Measurements from ENCODE around the gene CHAC2.
A peak's percentile ranks its signal among the peaks of the same experiment; 100 is the strongest.

CHAC2 gene

DNA sequence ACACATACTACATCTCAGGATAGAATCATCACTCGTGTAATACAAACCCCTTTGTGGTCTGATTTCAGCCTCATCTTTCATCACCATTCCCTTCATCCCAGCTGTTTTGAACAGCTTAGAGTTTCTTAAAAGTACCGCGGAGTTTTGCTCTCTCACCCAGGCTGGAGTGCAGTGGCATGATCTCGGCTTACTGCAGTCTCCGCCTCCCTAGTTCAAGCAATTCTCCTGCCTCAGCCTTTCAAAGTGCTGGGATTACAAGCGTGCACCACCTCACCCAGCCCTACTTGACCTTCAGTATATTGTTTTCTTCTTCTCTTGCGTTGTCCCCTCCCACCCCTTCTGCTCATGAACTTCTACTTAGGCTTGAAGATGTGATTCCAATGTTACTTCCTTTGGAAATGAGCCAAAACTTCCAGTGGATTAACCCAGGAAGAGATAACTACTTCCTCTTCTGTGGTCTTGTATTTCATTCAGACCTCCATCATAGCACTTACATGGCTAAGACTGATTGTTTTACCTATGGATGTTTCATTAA is 35.1 kb downstream of the CHAC2 start:
- TF ChIP-seq, protein P1, sequence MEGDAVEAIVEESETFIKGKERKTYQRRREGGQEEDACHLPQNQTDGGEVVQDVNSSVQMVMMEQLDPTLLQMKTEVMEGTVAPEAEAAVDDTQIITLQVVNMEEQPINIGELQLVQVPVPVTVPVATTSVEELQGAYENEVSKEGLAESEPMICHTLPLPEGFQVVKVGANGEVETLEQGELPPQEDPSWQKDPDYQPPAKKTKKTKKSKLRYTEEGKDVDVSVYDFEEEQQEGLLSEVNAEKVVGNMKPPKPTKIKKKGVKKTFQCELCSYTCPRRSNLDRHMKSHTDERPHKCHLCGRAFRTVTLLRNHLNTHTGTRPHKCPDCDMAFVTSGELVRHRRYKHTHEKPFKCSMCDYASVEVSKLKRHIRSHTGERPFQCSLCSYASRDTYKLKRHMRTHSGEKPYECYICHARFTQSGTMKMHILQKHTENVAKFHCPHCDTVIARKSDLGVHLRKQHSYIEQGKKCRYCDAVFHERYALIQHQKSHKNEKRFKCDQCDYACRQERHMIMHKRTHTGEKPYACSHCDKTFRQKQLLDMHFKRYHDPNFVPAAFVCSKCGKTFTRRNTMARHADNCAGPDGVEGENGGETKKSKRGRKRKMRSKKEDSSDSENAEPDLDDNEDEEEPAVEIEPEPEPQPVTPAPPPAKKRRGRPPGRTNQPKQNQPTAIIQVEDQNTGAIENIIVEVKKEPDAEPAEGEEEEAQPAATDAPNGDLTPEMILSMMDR (IDR thresholded peaks at IDR 0.05; ENCODE audit: insufficient read depth, low read depth, low read length, missing control alignments), result no peak
- DNase-seq (ENCODE audit: low read depth), result no peak
- H3K4me3 ChIP-seq (ENCODE audit: low read length), result no peak overlapping the region

DNA sequence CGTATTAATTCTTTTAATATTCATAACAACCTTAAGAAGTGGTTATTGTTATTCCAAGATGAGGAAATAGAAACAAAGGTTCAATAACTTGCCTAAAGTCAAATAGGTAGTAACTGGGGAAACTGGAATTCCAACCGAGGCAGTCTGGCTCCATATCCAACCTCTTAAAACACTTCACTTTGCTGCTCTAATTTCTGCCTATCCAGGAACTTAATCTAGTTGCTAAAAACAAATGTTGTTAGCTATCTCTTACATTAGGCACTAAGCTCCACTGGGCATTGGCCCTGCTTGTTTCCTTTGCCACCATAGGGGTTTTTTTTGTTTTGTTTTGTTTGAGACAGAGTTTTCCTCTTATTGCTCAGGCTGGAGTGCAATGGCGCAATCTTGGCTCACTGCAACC is 44.0 kb downstream of the CHAC2 start:
- DNase-seq (ENCODE audit: low read depth), result no peak
- TF ChIP-seq, protein P1 (IDR thresholded peaks at IDR 0.05; ENCODE audit: insufficient read depth, low read depth, low read length, missing control alignments), result no peak
- no peak overlapping the region for H3K4me3 ChIP-seq (ENCODE audit: low read length)

DNA sequence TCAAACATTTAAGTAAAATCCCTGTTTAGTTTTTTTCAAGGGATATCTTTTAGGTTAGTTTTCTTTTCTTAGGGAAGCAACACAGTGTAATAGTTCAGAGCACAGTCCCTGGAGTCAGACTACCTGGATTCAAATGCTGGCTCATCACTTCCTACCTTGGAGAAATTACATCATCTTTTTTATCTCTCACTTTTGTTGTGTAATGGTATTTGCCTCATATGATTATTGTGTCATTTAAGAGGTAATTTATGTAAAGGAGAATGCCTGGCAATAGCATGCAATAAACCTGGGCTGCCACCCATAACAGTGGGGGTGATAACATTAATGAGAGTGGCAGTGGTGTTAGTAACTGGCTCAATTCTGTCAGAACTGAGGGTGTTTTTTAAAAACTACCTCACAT is 45.5 kb downstream of the CHAC2 start:
- TF ChIP-seq, protein P1 (IDR thresholded peaks at IDR 0.05; ENCODE audit: insufficient read depth, low read depth, low read length, missing control alignments), result no peak
- H3K4me3 ChIP-seq (ENCODE audit: low read length), result no peak overlapping the region
- peak; percentile 67 for DNase-seq (ENCODE audit: low read depth)

DNA sequence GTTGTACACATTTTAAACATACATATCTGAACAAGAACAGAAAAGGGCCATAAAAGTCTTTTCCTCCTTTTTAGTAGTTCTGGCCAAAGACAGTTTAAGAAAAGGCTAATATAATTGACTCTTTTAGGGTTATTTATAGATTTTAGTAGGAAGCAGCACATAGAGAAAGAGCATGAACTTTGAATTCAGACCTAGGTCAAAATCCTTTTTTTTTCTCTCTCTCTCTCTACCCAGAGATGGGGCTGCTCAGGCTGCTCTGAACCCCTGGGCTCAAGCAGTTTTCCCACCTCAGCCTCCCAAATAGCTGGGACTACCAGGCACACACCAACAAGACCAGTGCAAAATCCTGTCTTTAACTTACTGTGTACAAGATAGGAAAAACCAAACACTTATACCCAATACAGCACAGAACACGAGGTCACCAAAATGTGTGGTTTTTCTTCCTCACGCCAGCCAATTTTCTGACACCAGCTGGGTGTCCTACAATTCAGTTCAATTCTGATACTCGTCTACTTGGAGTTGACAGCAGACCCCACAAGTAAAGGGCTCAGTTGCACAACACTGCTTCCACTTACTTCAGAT is 51.3 kb downstream of the CHAC2 start:
- TF ChIP-seq, protein P1 (IDR thresholded peaks at IDR 0.05; ENCODE audit: insufficient read depth, low read depth, low read length, missing control alignments), result no peak
- DNase-seq (ENCODE audit: low read depth), result no peak

DNA sequence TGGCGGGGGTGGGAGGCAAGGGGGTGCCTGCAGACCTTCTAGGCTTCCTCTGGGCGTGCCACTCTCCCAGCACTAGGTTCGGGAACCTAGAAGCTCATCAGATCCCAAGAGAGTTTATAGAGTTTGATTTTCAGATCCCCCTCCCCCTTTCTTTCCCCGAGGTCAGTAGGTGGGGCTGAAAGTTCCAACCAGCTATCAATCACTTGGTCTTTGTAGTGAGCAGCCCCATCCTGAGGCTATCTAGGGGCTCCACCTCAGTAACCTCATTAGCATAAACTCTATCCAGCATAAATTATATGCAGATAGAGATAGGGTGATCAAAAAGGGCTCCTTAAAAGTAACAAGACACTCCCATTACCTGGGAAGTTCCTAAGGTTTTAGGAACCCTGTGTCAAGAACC is 52.0 kb downstream of the CHAC2 start:
- DNase-seq (ENCODE audit: low read depth), result no peak
- no peak overlapping the region for H3K4me3 ChIP-seq (ENCODE audit: low read length)
- TF ChIP-seq, protein P1 (IDR thresholded peaks at IDR 0.05; ENCODE audit: insufficient read depth, low read depth, low read length, missing control alignments), result no peak

More for the DNA sequence above, 51.3 kb downstream of the CHAC2 start:
- no peak overlapping the region for H3K4me3 ChIP-seq (ENCODE audit: low read length)

DNA sequence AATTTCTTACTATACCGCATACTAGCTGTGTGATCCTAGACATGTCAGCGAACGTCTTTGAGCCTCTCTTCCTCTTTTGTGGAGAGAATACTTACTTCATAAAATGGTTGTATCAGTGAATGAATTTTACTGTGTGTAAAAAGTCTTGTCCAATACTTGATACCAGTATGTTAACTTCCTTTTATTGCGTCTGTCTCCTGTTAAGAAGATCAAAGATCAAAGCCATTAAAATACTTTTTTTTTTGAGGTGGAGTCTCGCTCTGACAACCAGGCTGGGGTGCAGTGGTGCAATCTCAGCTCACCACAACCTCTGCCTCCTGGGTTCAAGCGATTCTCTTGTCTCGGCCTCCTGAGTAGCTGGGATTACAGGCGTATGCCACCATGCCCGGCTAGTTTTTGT is 52.4 kb downstream of the CHAC2 start:
- no peak overlapping the region for H3K4me3 ChIP-seq (ENCODE audit: low read length)
- TF ChIP-seq, protein P1 (IDR thresholded peaks at IDR 0.05; ENCODE audit: insufficient read depth, low read depth, low read length, missing control alignments), result no peak
- DNase-seq (ENCODE audit: low read depth), result no peak

DNA sequence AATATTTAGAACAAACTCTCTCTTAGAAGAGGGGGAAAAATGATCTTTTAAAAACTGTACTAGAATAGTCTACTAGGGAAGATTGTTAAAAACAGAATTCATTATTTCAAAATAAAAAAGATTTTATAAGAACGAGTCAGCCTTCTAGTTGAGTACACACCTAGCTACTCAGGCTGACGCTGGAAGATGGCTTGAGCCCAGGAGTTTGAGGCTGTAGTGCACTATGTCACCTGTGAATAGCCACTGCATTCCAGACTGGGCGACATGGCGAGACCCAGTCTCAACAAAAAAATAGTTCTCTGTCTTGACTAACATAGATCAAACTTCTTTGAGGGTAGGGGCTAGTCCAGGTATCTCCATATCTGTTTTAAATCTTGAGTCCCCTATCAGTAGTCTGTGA is 53.1 kb downstream of the CHAC2 start:
- TF ChIP-seq, protein P1 (IDR thresholded peaks at IDR 0.05; ENCODE audit: insufficient read depth, low read depth, low read length, missing control alignments), result no peak
- H3K4me3 ChIP-seq (ENCODE audit: low read length), result no peak overlapping the region
- DNase-seq (ENCODE audit: low read depth), result peak; percentile 51
